Astrocyte (in vitro differentiated cells and primary cell): Measurements from ENCODE around the gene AHDC1.

Source experiments
- CTCF ChIP-seq: IDR thresholded peaks from 2 replicates; pipeline ENCODE4 v1.5.1; 2011; ENCODE audit warnings: low read depth, mild to moderate bottlenecking, inconsistent platforms, low read length, moderate library complexity; ENCODE audit not compliant: insufficient read depth
- EZH2 ChIP-seq: IDR thresholded peaks from 2 replicates; pipeline ENCODE4 v1.6.1; 2012; ENCODE audit warnings: mild to moderate bottlenecking, low read length, inconsistent platforms; ENCODE audit not compliant: insufficient read depth

GRCh38 chr1:27529704-27530018 lies 74.3 kb downstream of the AHDC1 start:
- no peak for TF ChIP-seq CTCF
- no peak for TF ChIP-seq EZH2
